Mucosa of descending colon (tissue), 3 donors: ENCODE measurements around the gene SKOR2. TPM values are rescaled to one million over a fixed set of nuclear protein-coding genes. Genes with fewer than 3 reads are reported as not detected.
"Not testable (repeated sequence)": the region's sequence is repeated elsewhere in the genome, so short reads cannot be mapped to it uniquely, and the experiment has no call there.

ENCODE experiments used
- ATAC-seq: fragments of 200-7000 bp; cut with Tn5 transposase; one replicate; pipeline ENCODE4 v1.9.1; 2020; ENCODE audit warnings: mild to moderate bottlenecking, moderate library complexity
- DNase-seq, 3 donors: peaks; one replicate each; pipeline ENCODE4 v3.0.0-alpha.2; 2020
- H3K36me3 ChIP-seq: fragments of 200-600 bp; one replicate; pipeline ENCODE4 v1.8.0; 2021; ENCODE audit warnings: low read depth, mild to moderate bottlenecking
- H3K4me1 ChIP-seq: fragments of 200-600 bp; one replicate; pipeline ENCODE4 v1.8.0; 2021; ENCODE audit warnings: low read depth, mild to moderate bottlenecking
- H3K4me3 ChIP-seq: fragments of 200-600 bp; one replicate; pipeline ENCODE4 v1.8.0; 2021; ENCODE audit warnings: mild to moderate bottlenecking
- H3K9me3 ChIP-seq: fragments of 200-600 bp; one replicate; pipeline ENCODE4 v1.8.0; 2021; ENCODE audit warnings: mild to moderate bottlenecking
- CTCF ChIP-seq: fragments of 200-600 bp; IDR thresholded peaks from one replicate; pipeline ENCODE4 v1.8.0; 2022; ENCODE audit warnings: antibody characterized with exemption, mild to moderate bottlenecking
- intact Hi-C, 2 donors: fragments of 100-400 bp; cut with DNase I in 1 of 2; cut with micrococcal nuclease in 1 of 2; formaldehyde crosslinking; loops; one replicate each; pipeline versions ENCODE4 v1.11.0 to v1.11.1; 2022; cut with DNase I, micrococcal nuclease
- total RNA-seq, 3 donors: library from RNA; stranded (reverse); fragmentation: NEBNext Ultra II Directional in 2 of 3; extraction: Animal tissue kit (Norgen Biotek cat#: 25700) in 2 of 3; gene quantifications; one replicate each; pipeline versions ENCODE4 v1.2.1 to v1.2.4, GENCODE V29; 2021 to 2023
- donor health status: DM: no; HTN: no; CAD: no; lungs with moderate emphysema.
- donor health status: DM: no; HTN: no; CAD: no.
- donor health status: DM: no; HTN: yes; CAD: no.

Gene SKOR2
- total RNA-seq, 3 donors from 2014 or later = not detected

GRCh38 chr18:47172476-47172875 lies 79.0 kb downstream of the SKOR2 start:
- no peak for DNase-seq
- Histone ChIP-seq H3K4me1 (peaks cover 10% of the 10 kb centered on the region), H3K4me3 (no peak overlapping the region), H3K36me3 (no peaks in the 10 kb centered on the region), H3K9me3 (no peaks in the 10 kb centered on the region)
- intact Hi-C loops = no loop called here
- no peak for TF ChIP-seq CTCF
- no peak for ATAC-seq

- intact Hi-C loops = no loop called here
- H3K4me1 ChIP-seq = no peaks in the 10 kb centered on the region
- no peaks in the 10 kb centered on the region for H3K36me3 ChIP-seq
- DNase-seq (no peak), ATAC-seq (no peak)
- no peak for TF ChIP-seq CTCF
- H3K9me3 ChIP-seq = no peaks in the 10 kb centered on the region
- no peak overlapping the region for H3K4me3 ChIP-seq
Measured at GRCh38 chr18:47168913-47169312, 82.5 kb downstream of the SKOR2 start.

- Histone ChIP-seq H3K4me1 (no peaks in the 10 kb centered on the region), H3K9me3 (no peaks in the 10 kb centered on the region), H3K36me3 (no peaks in the 10 kb centered on the region), H3K4me3 (no peak overlapping the region)
- intact Hi-C loops = no loop called here
- ATAC-seq (no peak), DNase-seq (no peak)
- TF ChIP-seq CTCF = no peak
Measured at GRCh38 chr18:47168509-47168908, 83.0 kb downstream of the SKOR2 start.

DNA sequence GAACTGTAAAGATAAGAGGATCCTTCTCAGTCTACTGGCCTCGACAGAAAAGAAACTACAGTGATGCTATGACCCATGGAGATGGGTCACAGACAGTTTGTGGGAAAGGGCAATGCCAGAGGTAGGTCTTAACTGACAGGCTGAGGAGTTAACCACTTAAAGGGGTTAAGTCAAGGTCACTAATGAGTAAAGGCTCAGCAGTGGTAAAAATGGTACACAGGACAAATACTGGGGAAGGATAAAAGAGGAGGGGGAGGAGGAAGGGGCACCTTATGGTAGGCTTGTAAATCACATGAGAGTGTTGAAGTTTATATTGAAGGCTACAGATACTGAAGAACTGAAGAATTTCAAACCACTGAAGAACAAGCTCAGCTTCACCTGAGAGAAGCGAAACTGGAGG lies 85.2 kb downstream of the SKOR2 start:
- no peaks in the 10 kb centered on the region for H3K4me1 ChIP-seq
- DNase-seq (no peak), ATAC-seq (no peak)
- no peaks in the 10 kb centered on the region for H3K36me3 ChIP-seq
- H3K4me3 ChIP-seq = no peak overlapping the region
- no peak for TF ChIP-seq CTCF
- no peaks in the 10 kb centered on the region for H3K9me3 ChIP-seq
- intact Hi-C loops = no loop called here

DNA sequence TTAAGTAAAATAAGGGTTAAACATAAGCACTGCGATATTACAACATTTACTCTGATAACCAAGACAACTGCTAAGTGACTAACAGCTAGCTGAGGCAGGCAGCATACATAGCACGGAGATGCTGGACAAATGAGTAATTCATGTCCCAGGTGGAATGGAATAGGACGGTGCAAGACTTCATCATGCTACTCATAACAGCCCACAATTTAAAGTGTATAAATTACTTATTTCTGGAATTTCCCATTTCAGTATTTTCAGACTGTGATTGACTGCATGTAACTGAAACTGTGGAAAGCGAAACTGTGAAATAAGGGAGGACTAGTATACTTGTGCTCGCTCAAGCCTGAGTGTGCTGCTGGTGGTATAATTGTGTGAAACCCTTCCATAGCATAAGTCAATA lies 88.2 kb downstream of the SKOR2 start:
- no peak for ATAC-seq
- no peaks in the 10 kb centered on the region for H3K4me1 ChIP-seq
- no peak for DNase-seq
- H3K36me3 ChIP-seq = no peaks in the 10 kb centered on the region
- H3K4me3 ChIP-seq = no peak overlapping the region
- H3K9me3 ChIP-seq = no peaks in the 10 kb centered on the region
- intact Hi-C loops = no loop called here
- no peak for TF ChIP-seq CTCF

DNA sequence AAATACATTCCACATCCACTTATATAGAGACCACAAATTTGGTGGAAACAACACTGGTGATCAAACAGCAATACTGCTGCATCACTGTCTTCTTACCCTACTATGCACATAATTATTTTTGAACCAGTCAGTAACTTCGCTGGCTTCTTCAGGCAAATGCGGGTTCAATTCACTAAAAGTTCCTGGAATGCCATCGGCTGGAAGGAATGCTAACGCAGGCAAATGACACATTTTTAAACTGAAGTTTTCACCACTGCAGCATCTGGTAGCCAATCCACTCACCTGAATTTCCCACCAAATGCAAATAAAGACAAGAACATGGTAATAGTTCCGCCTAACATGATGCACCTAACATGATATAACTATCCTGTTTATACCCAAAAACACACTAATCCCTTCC lies 91.2 kb downstream of the SKOR2 start:
- TF ChIP-seq CTCF = no peak
- no peak for ATAC-seq
- Histone ChIP-seq H3K36me3 (no peaks in the 10 kb centered on the region), H3K4me3 (no peak overlapping the region), H3K9me3 (no peaks in the 10 kb centered on the region), H3K4me1 (no peaks in the 10 kb centered on the region)
- no peak for DNase-seq
- intact Hi-C loops = no loop called here

DNA sequence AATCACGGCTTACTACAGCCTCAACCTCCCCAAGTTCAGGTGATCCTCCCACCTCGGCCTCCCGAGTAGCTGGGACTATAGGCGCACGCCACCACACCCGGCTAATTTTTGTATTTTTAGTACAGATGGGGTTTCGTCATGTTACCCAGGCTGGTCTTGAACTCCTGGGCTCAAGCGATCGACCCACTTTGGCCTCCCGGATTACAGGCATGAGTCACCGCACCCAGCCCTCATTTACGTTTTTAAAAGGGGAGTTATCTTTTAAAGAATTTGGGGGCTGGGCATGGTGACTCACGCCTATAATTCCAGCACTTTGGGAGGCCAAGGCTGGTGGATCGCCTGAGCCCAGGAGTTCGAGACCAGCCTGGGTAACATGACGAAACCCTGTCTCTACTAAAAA lies 93.1 kb downstream of the SKOR2 start:
- H3K4me3 ChIP-seq, DNase-seq, intact Hi-C loops, ATAC-seq, H3K4me1 ChIP-seq, H3K9me3 ChIP-seq, H3K36me3 ChIP-seq: not testable (repeated sequence)
